ENCODE data around the gene LTBP1.

GRCh38 chr2:32986480-32986879 is 39.7 kb downstream of the LTBP1 start:
- TF ChIP-seq CTCF (optimal IDR thresholded peaks at IDR 0.05 in 1 of 3, IDR thresholded peaks at IDR 0.05 in 1 of 3, conservative IDR thresholded peaks at IDR 0.05 in 1 of 3; ENCODE audit: extremely low read depth in 1 of 3, insufficient read depth in 2 of 3, low read length in 3 of 3) (no peak), EZH2 (IDR thresholded peaks at IDR 0.05; ENCODE audit: low read length) (no peak)

Measured in keratinocyte (primary cell).